H1 (cell line): ENCODE measurements around the gene LDLRAD4. TPM values are rescaled to one million over a fixed set of nuclear protein-coding genes. Genes with fewer than 3 reads are reported as not detected.

ENCODE experiments used
- RNF2 ChIP-seq: fragments of 200-900, 300-1000 bp; sonication (generic); IDR thresholded peaks from 2 replicates; pipeline ENCODE4 v1.7.1; 2016; ENCODE audit warnings: borderline replicate concordance, low read depth, mild to moderate bottlenecking, antibody characterized with exemption, low read length; ENCODE audit not compliant: poor library complexity, severe bottlenecking; ENCODE audit errors: missing control alignments
- polyA plus RNA-seq, 7 experiments: library from polyadenylated mRNA; depleted of rRNA in 3 of 7; stranded (reverse) in 5 of 7; unstranded in 2 of 7; fragments of >200 nt in 5 of 7; fragments of 200-250 nt in 2 of 7; gene quantifications; 1 replicate in 5 of 7; 2 replicates in 1 of 7; 4 replicates in 1 of 7; pipeline versions ENCODE4 v1.2.1 to v1.2.3, GENCODE V29; 2011 to 2013; ENCODE audit warnings: missing spikeins in 2 of 7, mixed read lengths in 2 of 7
- total RNA-seq: library from RNA; stranded (reverse); fragmentation: NEBNext Ultra II Directional; extraction: Animal tissue kit (Norgen Biotek cat#: 25700); gene quantifications from 2 replicates; pipeline ENCODE4 v1.2.1, GENCODE V29; 2021

LDLRAD4 gene
- total and polyA plus RNA-seq, 2 of the 8 experiments (the other 6 are each of a cell fraction or from before 2014, with no cell fraction given), result 0.77 to 1.4 TPM

GRCh38 chr18:13620818-13621445, 402.4 kb downstream of the LDLRAD4 start (continued):
- TF ChIP-seq RNF2, result no peak
